GM06990 (cell line): ENCODE data around the gene CARMIL1.

Experiments
- DNase-seq: peaks from one replicate; pipeline ENCODE4 v3.0.0-alpha.2; 2011; ENCODE audit not compliant: insufficient read length; ENCODE audit errors: extremely low read depth
- H3K27me3 ChIP-seq: replicated peaks from 2 replicates; pipeline ENCODE4 v1.6.0; 2011; ENCODE audit warnings: low read length; ENCODE audit not compliant: control insufficient read depth, insufficient read depth
- H3K36me3 ChIP-seq: 2 replicates; pipeline ENCODE4 v1.5.1; 2011; ENCODE audit warnings: low read length; ENCODE audit not compliant: control insufficient read depth, insufficient read depth
- H3K4me3 ChIP-seq: replicated peaks from 2 replicates; pipeline ENCODE4 v1.5.1; 2011; ENCODE audit warnings: low read depth, mild to moderate bottlenecking, control low read depth, low read length
- TF ChIP-seq, protein P1 (sequence below): IDR thresholded peaks from 2 replicates; pipeline ENCODE4 v1.5.1; 2011; ENCODE audit warnings: low read length, control low read depth, mild to moderate bottlenecking, inconsistent platforms; ENCODE audit not compliant: insufficient read depth, poor library complexity, severe bottlenecking

Gene CARMIL1

DNA sequence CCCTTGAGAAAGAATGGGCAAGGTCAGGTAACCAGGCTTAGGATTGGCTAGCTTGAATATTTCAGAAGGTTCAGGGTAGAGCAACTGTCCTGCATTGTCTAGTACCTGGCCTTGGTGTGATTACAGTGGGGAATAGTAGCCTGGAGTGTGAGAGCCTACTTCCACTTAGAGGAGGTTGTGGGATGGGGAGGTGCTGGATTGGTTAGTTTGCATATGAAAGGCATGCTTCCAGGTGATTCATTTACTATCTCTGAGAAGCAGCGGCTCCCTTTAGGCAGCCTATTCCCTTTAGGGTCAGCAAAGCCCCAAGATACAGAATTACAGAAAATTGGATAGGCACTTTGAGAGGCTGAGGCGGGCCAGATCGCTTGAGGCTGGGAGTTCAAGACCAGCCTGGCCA lies 347.8 kb downstream of the CARMIL1 start:
- H3K27me3 ChIP-seq, result no peaks in the 10 kb centered on the region
- no peak for DNase-seq
- TF ChIP-seq, protein P1, sequence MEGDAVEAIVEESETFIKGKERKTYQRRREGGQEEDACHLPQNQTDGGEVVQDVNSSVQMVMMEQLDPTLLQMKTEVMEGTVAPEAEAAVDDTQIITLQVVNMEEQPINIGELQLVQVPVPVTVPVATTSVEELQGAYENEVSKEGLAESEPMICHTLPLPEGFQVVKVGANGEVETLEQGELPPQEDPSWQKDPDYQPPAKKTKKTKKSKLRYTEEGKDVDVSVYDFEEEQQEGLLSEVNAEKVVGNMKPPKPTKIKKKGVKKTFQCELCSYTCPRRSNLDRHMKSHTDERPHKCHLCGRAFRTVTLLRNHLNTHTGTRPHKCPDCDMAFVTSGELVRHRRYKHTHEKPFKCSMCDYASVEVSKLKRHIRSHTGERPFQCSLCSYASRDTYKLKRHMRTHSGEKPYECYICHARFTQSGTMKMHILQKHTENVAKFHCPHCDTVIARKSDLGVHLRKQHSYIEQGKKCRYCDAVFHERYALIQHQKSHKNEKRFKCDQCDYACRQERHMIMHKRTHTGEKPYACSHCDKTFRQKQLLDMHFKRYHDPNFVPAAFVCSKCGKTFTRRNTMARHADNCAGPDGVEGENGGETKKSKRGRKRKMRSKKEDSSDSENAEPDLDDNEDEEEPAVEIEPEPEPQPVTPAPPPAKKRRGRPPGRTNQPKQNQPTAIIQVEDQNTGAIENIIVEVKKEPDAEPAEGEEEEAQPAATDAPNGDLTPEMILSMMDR, result no peak
- no peaks in the 10 kb centered on the region for H3K36me3 ChIP-seq
- no peak overlapping the region for H3K4me3 ChIP-seq

DNA sequence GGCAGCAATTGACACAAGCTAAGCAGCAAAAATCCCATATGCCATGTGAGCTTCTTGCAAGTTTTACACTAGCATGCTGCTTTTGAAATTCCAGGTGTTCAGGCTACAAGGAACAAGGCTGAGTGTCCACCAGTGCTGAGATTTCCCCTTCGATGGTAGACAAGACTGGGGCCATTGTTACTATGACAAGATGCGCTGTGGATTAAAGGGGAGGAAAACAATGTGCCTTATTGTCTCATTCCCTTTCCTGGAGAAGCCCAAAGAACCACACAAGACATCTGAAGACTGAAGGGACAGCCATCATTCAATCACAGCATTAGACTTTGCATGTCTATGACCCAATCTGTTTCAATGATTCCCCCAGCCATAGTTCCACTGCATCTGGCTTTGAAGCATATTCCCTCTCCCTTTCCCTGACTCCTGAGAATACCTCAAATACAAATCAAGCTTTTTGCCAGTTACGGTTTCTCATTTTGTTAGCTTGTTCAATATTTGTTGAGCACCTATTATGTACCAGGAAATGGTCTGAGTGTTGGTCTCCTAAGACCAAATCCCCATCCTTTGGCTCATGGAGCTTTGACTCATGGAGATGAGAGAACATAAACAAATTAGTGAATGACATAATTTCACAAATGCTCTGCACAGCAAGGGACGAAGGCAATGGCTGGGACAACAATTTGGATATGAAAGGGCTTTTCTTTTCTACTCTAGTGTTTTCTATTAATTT lies 349.5 kb downstream of the CARMIL1 start:
- H3K27me3 ChIP-seq, result no peaks in the 10 kb centered on the region
- no peak for DNase-seq

DNA sequence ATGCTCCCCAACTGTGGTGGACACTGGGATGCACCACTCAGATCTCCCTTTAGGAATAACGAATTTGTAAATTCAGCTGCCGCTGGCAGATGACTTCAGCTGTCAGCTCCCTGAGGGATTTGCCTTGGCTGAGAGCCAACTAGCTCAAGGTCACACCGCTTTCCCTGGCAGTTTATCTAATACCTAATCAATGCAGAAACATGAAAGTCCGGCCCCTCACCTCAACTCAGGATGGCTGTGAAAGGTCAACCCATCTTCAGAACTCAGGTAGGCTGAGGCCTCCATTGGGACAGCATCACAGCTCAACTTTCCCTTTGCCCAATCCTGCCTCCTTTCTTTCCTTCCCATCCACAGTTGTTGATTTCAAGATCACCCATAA lies 350.0 kb downstream of the CARMIL1 start:
- H3K27me3 ChIP-seq, result no peaks in the 10 kb centered on the region
- no peak for DNase-seq
- H3K4me3 ChIP-seq, result no peak overlapping the region
- TF ChIP-seq, protein P1, result no peak
- no peaks in the 10 kb centered on the region for H3K36me3 ChIP-seq

More for the DNA sequence above, 349.5 kb downstream of the CARMIL1 start:
- Histone ChIP-seq H3K4me3 (no peak overlapping the region), H3K36me3 (no peaks in the 10 kb centered on the region)
- TF ChIP-seq, protein P1, result no peak

DNA sequence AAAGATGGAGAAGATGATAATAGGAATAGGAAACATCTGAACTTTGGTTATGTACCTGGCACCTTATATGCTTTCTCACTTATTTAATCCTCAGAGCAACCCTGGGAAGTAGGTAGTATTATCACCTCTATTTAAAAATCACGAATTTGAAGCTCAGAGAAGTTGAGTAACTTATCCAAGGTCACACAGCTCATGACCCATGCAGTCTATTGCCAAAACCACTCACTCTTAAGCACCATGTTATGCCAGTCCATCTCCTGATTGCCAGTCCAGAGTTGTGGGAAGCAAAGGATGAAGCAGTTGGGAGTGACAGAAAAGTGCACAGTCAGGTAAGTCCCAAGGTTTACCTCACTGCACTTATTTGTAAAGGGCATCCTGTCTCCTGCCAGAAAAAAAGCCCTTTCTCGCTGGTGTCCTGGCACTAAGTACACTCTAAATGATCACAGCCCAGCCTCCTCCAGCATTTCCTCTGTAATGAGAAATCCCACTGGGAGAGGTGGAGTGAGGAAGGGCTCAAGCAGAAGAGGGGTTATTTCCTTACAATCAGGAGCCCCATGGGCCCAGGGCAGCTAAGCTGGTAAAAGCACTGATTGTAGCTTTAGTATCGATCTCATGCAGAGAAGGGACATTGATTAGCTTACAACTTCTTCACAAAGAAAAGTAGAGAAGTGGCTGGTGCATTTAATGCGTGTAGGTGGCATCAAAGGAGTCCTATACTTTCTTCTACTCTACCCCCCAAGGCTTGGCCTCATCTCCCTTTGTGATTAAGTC lies 351.5 kb downstream of the CARMIL1 start:
- DNase-seq, result no peak
- Histone ChIP-seq H3K27me3 (no peaks in the 10 kb centered on the region), H3K36me3 (no peaks in the 10 kb centered on the region), H3K4me3 (no peak overlapping the region)
- TF ChIP-seq, protein P1, result no peak

DNA sequence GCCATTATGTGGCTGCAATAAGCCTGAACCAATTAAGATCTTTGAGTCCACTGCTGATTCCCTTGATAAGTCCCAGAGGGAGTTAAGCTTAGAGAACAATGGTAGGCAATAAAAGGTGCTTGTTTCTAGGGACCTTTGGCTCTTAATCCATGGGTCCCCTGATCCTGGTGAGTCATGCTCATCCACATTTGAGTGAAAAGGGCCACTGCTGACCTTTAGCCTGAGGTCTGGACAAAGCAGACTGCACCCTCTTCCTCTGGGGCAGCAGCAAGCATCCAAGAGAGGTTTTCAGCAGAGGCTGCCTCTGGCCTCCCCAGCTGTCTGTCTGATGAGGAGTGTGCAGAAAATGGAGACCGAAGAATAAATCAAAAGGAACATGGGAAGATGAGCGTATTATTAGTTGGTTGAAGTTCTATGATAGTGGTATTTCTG lies 356.7 kb downstream of the CARMIL1 start:
- TF ChIP-seq, protein P1, result no peak
- H3K27me3 ChIP-seq, result no peaks in the 10 kb centered on the region
- no peak for DNase-seq
- no peak overlapping the region for H3K4me3 ChIP-seq
- no peaks in the 10 kb centered on the region for H3K36me3 ChIP-seq
